ENCODE results near the gene PTPN13. TPM values are rescaled to one million over a fixed set of nuclear protein-coding genes. Genes with fewer than 3 reads are reported as not detected.

PTPN13 gene
- total RNA-seq, 1 donor from 2014 or later, result 5.6 TPM

DNA sequence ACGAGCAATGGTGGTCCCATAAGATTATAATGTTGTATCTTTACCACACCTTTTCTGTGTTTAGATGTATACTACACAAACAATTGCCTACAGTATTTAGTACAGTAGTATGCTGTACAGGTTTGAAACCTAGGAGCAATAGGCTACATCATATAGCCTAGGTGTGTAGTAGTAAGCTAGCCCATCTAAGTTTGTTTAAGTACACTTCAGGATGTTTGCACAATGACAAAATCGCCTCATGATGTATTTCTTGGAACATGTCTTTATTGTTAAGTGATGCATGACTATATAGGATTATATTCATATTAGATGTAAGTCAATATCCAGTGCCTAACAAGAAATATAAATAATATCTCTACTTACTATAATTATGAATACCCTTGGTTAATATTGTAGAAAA, 150.5 kb downstream of the PTPN13 start:
- H3K9me3 Mint-ChIP-seq (ENCODE audit: unreplicated experiment), result peaks cover 5% of the 10 kb centered on the region
- H3K4me1 Mint-ChIP-seq (ENCODE audit: unreplicated experiment), result no peaks in the 10 kb centered on the region
- H3K4me3 Mint-ChIP-seq (ENCODE audit: unreplicated experiment), result no peak overlapping the region
- DNase-seq (ENCODE audit: low spot score), result no peak
- H3K27ac Mint-ChIP-seq (ENCODE audit: unreplicated experiment), result no peak overlapping the region
- no peak for TF ChIP-seq CTCF (IDR thresholded peaks at IDR 0.05; ENCODE audit: unreplicated experiment)
- H3K27me3 Mint-ChIP-seq (ENCODE audit: unreplicated experiment), result peaks cover 1% of the 10 kb centered on the region
- peaks cover 15% of the 10 kb centered on the region for H3K36me3 Mint-ChIP-seq (ENCODE audit: low read depth, unreplicated experiment)

GRCh38 chr4:86749121-86749520, 155.0 kb downstream of the PTPN13 start:
- Mint-ChIP-seq H3K27ac (ENCODE audit: unreplicated experiment) (no peak overlapping the region), H3K4me3 (ENCODE audit: unreplicated experiment) (no peak overlapping the region), H3K36me3 (ENCODE audit: low read depth, unreplicated experiment) (no peaks in the 10 kb centered on the region), H3K4me1 (ENCODE audit: unreplicated experiment) (no peaks in the 10 kb centered on the region), H3K27me3 (ENCODE audit: unreplicated experiment) (peaks cover 2% of the 10 kb centered on the region), H3K9me3 (ENCODE audit: unreplicated experiment) (no peaks in the 10 kb centered on the region)
- DNase-seq (ENCODE audit: low spot score), result no peak
- no peak for TF ChIP-seq CTCF (IDR thresholded peaks at IDR 0.05; ENCODE audit: unreplicated experiment)

DNA sequence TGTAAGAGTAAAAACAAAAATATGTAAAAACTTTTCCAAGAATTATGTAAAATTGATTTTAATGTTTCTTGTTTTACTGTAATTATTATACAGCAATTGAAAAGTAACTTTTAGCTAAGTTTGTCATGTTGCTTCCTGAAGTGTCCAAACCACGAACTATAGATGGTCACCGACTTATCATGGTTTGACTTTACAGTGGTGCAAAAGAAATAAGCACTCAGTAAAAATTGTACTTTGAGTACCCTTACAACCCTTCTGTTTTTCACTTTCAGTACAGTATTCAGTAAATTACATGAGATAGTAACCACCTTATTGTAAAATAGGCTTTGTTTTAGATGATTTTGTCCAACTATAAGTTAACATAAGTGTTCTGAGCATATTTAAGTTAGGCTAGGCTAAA, 161.3 kb downstream of the PTPN13 start:
- Mint-ChIP-seq H3K4me3 (ENCODE audit: unreplicated experiment) (no peak overlapping the region), H3K9me3 (ENCODE audit: unreplicated experiment) (no peaks in the 10 kb centered on the region), H3K4me1 (ENCODE audit: unreplicated experiment) (no peaks in the 10 kb centered on the region), H3K36me3 (ENCODE audit: low read depth, unreplicated experiment) (no peaks in the 10 kb centered on the region), H3K27ac (ENCODE audit: unreplicated experiment) (no peak overlapping the region), H3K27me3 (ENCODE audit: unreplicated experiment) (peaks cover 1% of the 10 kb centered on the region)
- DNase-seq (ENCODE audit: low spot score), result no peak
- TF ChIP-seq CTCF (IDR thresholded peaks at IDR 0.05; ENCODE audit: unreplicated experiment), result no peak

GRCh38 chr4:86757468-86757867, 163.4 kb downstream of the PTPN13 start:
- Mint-ChIP-seq H3K27ac (ENCODE audit: unreplicated experiment) (no peak overlapping the region), H3K36me3 (ENCODE audit: low read depth, unreplicated experiment) (no peaks in the 10 kb centered on the region), H3K27me3 (ENCODE audit: unreplicated experiment) (no peaks in the 10 kb centered on the region), H3K4me3 (ENCODE audit: unreplicated experiment) (no peak overlapping the region), H3K4me1 (ENCODE audit: unreplicated experiment) (no peaks in the 10 kb centered on the region), H3K9me3 (ENCODE audit: unreplicated experiment) (no peaks in the 10 kb centered on the region)
- TF ChIP-seq CTCF (IDR thresholded peaks at IDR 0.05; ENCODE audit: unreplicated experiment), result no peak
- no peak for DNase-seq (ENCODE audit: low spot score)

DNA sequence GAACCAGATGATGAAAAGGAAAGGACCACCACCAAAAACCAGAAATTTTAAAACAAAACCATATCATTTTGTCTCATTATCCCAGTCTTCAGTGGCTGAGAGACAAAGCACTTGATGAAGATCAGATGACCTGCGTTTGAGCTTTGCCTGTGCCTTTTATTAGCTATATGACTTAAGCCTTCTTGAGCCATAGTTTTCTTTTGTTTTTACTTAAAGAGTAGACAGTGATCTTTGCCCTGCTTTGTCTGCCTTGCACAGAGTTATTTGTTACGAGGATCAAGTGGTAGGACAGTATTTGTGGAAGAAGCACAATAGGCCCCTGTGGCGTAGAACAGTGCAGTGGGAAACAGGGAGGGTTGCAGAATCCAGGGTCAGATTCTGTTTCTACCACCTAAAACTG, 165.2 kb downstream of the PTPN13 start:
- TF ChIP-seq CTCF (IDR thresholded peaks at IDR 0.05; ENCODE audit: unreplicated experiment), result no peak
- no peak overlapping the region for H3K27ac Mint-ChIP-seq (ENCODE audit: unreplicated experiment)
- DNase-seq (ENCODE audit: low spot score), result no peak
- H3K9me3 Mint-ChIP-seq (ENCODE audit: unreplicated experiment), result no peaks in the 10 kb centered on the region
- H3K27me3 Mint-ChIP-seq (ENCODE audit: unreplicated experiment), result no peaks in the 10 kb centered on the region
- H3K36me3 Mint-ChIP-seq (ENCODE audit: low read depth, unreplicated experiment), result no peaks in the 10 kb centered on the region
- no peaks in the 10 kb centered on the region for H3K4me1 Mint-ChIP-seq (ENCODE audit: unreplicated experiment)
- H3K4me3 Mint-ChIP-seq (ENCODE audit: unreplicated experiment), result no peak overlapping the region

All from endothelial cell (in vitro differentiated cells).